NB4 (cell line): ENCODE measurements around the gene NIPAL3.

ENCODE experiments used
- MYC ChIP-seq: IDR thresholded peaks from 2 replicates; pipeline ENCODE4 v1.6.1; 2011; ENCODE audit warnings: low read depth, low read length
- POLR2A ChIP-seq: IDR thresholded peaks from 2 replicates; pipeline ENCODE4 v1.6.1; 2011; ENCODE audit warnings: mild to moderate bottlenecking; ENCODE audit not compliant: insufficient read length; ENCODE audit errors: extremely low read depth
- TF ChIP-seq, protein P1 (sequence below): IDR thresholded peaks from one replicate; pipeline ENCODE4 v1.5.1; 2012; ENCODE audit warnings: low read depth, low read length
- TF ChIP-seq, protein P2 (sequence below): IDR thresholded peaks from 2 replicates; pipeline ENCODE4 v1.6.1; 2011; ENCODE audit warnings: low read depth, low read length

DNA sequence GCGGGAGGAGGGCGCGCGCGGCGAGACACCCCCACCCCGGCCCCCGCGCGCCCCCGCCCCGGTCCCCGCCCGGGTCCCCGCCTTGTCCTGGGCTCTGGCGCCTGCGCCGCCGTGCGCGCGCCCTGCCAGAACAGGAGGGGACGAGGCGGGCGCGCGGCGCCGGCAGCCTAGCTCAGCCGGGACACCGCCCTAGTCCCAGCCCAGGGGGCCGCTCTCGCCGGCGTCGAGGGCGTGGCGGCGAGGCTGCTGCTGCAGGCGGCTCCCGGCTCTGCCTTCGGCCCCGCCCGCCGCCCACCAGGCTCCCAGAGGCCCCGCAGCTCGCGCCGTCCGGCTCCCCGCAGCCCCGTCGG is 87.1 kb downstream of the NIPAL3 start, which contains the start of gene RCAN3:
- TF ChIP-seq POLR2A: no peak
- TF ChIP-seq, protein P1, sequence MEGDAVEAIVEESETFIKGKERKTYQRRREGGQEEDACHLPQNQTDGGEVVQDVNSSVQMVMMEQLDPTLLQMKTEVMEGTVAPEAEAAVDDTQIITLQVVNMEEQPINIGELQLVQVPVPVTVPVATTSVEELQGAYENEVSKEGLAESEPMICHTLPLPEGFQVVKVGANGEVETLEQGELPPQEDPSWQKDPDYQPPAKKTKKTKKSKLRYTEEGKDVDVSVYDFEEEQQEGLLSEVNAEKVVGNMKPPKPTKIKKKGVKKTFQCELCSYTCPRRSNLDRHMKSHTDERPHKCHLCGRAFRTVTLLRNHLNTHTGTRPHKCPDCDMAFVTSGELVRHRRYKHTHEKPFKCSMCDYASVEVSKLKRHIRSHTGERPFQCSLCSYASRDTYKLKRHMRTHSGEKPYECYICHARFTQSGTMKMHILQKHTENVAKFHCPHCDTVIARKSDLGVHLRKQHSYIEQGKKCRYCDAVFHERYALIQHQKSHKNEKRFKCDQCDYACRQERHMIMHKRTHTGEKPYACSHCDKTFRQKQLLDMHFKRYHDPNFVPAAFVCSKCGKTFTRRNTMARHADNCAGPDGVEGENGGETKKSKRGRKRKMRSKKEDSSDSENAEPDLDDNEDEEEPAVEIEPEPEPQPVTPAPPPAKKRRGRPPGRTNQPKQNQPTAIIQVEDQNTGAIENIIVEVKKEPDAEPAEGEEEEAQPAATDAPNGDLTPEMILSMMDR: no peak
- no peak; the same call in 1 of the 2 replicates for TF ChIP-seq MYC
- TF ChIP-seq, protein P2, sequence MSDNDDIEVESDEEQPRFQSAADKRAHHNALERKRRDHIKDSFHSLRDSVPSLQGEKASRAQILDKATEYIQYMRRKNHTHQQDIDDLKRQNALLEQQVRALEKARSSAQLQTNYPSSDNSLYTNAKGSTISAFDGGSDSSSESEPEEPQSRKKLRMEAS: no peak
